HG02981 (cell line): ENCODE data around the gene AP1G2.
"Not testable (repeated sequence)": the region's sequence is repeated elsewhere in the genome, so short reads cannot be mapped to it uniquely, and the experiment has no call there.

Experiments
- ATAC-seq: cut with Tn5 transposase; IDR thresholded peaks from one replicate; pipeline ENCODE4 v1.9.1; 2021; ENCODE audit warnings: mild to moderate bottlenecking, moderate library complexity; ENCODE audit not compliant: unreplicated experiment

Gene AP1G2

GRCh38 chr14:23539248-23540140, 28.1 kb downstream of the AP1G2 start:
- ATAC-seq, result no peak

GRCh38 chr14:23538785-23539184, 28.8 kb downstream of the AP1G2 start:
- ATAC-seq, result no peak

- ATAC-seq, result no peak
These were observed 29.4 kb downstream of the AP1G2 start for GRCh38 chr14:23538050-23538718.

GRCh38 chr14:23537351-23538049, 30.1 kb downstream of the AP1G2 start:
- ATAC-seq, result no peak

- not testable (repeated sequence) for ATAC-seq
These were observed 30.7 kb downstream of the AP1G2 start for GRCh38 chr14:23536906-23537305.

- ATAC-seq, result no peak
These were observed 31.1 kb downstream of the AP1G2 start for GRCh38 chr14:23536494-23536893.

- no peak for ATAC-seq
These were observed 31.6 kb downstream of the AP1G2 start for GRCh38 chr14:23535943-23536342.

GRCh38 chr14:23533652-23534435, 33.7 kb downstream of the AP1G2 start:
- ATAC-seq, result no peak

GRCh38 chr14:23532658-23533057, 34.9 kb downstream of the AP1G2 start:
- no peak for ATAC-seq

GRCh38 chr14:23531391-23531790, 36.2 kb downstream of the AP1G2 start:
- no peak for ATAC-seq

- no peak for ATAC-seq
These were observed 37.1 kb downstream of the AP1G2 start for GRCh38 chr14:23530375-23531055.

- no peak for ATAC-seq
These were observed 38.6 kb downstream of the AP1G2 start for GRCh38 chr14:23529016-23529415.

GRCh38 chr14:23528555-23528954, 39.0 kb downstream of the AP1G2 start:
- no peak for ATAC-seq

GRCh38 chr14:23525611-23526010, 42.0 kb downstream of the AP1G2 start:
- no peak for ATAC-seq

GRCh38 chr14:23524954-23525353, 42.6 kb downstream of the AP1G2 start:
- no peak for ATAC-seq

GRCh38 chr14:23523229-23524016, 44.2 kb downstream of the AP1G2 start:
- no peak for ATAC-seq

GRCh38 chr14:23522643-23523198, 44.9 kb downstream of the AP1G2 start:
- ATAC-seq, result no peak

GRCh38 chr14:23521785-23522640, 45.6 kb downstream of the AP1G2 start:
- ATAC-seq, result no peak
